Left lung (tissue), 10 donors: ENCODE measurements around the gene RAB26. TPM values are rescaled to one million over a fixed set of nuclear protein-coding genes. Genes with fewer than 3 reads are reported as not detected.
"Not testable (repeated sequence)": the region's sequence is repeated elsewhere in the genome, so short reads cannot be mapped to it uniquely, and the experiment has no call there.

Experiments used
- ATAC-seq: fragments of 200-7000 bp; cut with Tn5 transposase; one replicate; pipeline ENCODE4 v1.9.1; 2020; ENCODE audit warnings: moderate library complexity
- DNase-seq, 4 donors: peaks; one replicate each; pipeline ENCODE4 v3.0.0-alpha.2; 2013 to 2020
- H3K27ac ChIP-seq, 2 donors: fragments of 200-600 bp; sonication (generic) in 1 of 2; one replicate each; pipeline versions ENCODE4 v1.5.0 to v1.8.0; 2020 to 2021
- H3K27me3 ChIP-seq, 2 donors: fragments of 200-600 bp; sonication (generic) in 1 of 2; one replicate each; pipeline versions ENCODE4 v1.5.0 to v1.8.0; 2020 to 2021
- H3K36me3 ChIP-seq, 2 donors: fragments of 200-600 bp; sonication (generic) in 1 of 2; one replicate each; pipeline versions ENCODE4 v1.5.0 to v1.8.0; 2020 to 2021
- H3K4me1 ChIP-seq, 2 donors: fragments of 200-600 bp; one replicate each; pipeline ENCODE4 v1.8.0; 2021
- H3K4me3 ChIP-seq, 2 donors: fragments of 200-600 bp; sonication (generic) in 1 of 2; one replicate each; pipeline versions ENCODE4 v1.5.0 to v1.8.0; 2020 to 2021; ENCODE audit warnings: mild to moderate bottlenecking in 1 of 2
- H3K9me3 ChIP-seq, 2 donors: fragments of 200-600 bp; sonication (generic) in 1 of 2; one replicate each; pipeline versions ENCODE4 v1.5.0 to v1.8.0; 2020 to 2021
- intact Hi-C, 2 donors: fragments of 100-400 bp; cut with DNase I; formaldehyde crosslinking; loops; one replicate each; pipeline versions ENCODE4 v1.11.2 to v1.14.2; 2022
- polyA plus RNA-seq, 6 donors: library from polyadenylated mRNA; unstranded; fragments of 120-200 nt; gene quantifications; one replicate each; pipeline ENCODE4 v1.2.1, GENCODE V29; 2013; ENCODE audit not compliant: insufficient read length in 6 of 6
- total RNA-seq, 2 donors: library from RNA; stranded (reverse); fragmentation: NEBNext Ultra II Directional; extraction: Animal tissue kit (Norgen Biotek cat#: 25700); gene quantifications; one replicate each; pipeline ENCODE4 v1.2.1, GENCODE V29; 2021
- donor health status: DM: no; HTN: yes; CAD: no.
- donor health status: DM: no; HTN: no; CAD: no.

The RAB26 gene
- total and polyA plus RNA-seq, 8 donors, result 0.73 to 1.9 (median 1.4) TPM

DNA sequence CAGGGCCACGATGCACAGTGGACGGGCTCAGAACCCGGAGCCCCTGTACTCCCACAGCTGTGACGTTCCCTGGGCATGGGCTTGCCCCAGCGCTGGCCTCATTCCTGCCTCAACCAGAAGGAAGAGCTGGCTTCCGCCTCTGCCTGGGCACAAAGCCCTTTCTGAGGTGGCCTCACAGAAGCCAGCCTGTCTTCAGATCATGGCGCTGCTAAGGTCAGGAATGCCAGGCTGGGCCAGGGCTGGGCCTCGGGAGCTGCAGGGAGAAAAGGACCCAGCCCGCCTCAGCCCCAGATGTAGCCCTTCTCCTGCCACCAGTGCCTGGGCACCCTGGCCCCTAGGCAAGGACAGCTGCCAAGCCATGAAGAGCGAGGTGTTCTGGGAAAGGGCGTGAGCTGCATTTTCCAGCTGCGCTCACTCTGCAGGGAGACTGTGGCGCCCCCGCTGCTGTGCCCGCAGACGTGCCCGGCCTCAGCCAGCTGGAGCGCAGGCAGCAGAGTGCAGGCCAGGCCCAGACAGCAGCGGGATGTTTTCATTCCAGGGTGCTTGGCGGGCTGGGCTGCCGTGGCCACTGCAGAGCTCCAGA lies 22.2 kb upstream of the RAB26 start:
- H3K9me3 ChIP-seq, intact Hi-C loops, ATAC-seq, DNase-seq, H3K36me3 ChIP-seq, H3K4me3 ChIP-seq: not testable (repeated sequence)
- peaks cover 0 to 10% of the 10 kb centered on the region in 2 donors for H3K27me3 ChIP-seq
- H3K27ac ChIP-seq, result peak overlapping the region; percentile 53 to 82
- H3K4me1 ChIP-seq, result peaks cover 24 to 44% of the 10 kb centered on the region in 2 donors

GRCh38 chr16:2126928-2127556 lies 21.4 kb upstream of the RAB26 start:
- H3K36me3 ChIP-seq, H3K4me3 ChIP-seq, H3K9me3 ChIP-seq, DNase-seq, ATAC-seq, intact Hi-C loops: not testable (repeated sequence)
- H3K4me1 ChIP-seq, result peaks cover 24 to 44% of the 10 kb centered on the region in 2 donors
- peak overlapping the region; percentile 53 to 82 for H3K27ac ChIP-seq
- H3K27me3 ChIP-seq, result peaks cover 0 to 10% of the 10 kb centered on the region in 2 donors

GRCh38 chr16:2127630-2128280 lies 20.7 kb upstream of the RAB26 start:
- Histone ChIP-seq H3K27me3 (peaks cover 0 to 10% of the 10 kb centered on the region in 2 donors), H3K27ac (peak overlapping the region; percentile 53 to 82), H3K4me1 (peaks cover 24 to 44% of the 10 kb centered on the region in 2 donors)
- H3K36me3 ChIP-seq, intact Hi-C loops, H3K4me3 ChIP-seq, H3K9me3 ChIP-seq: not testable (repeated sequence)
- peak in 1 of 4 donors; percentile 53 for DNase-seq
- peak; percentile 15 for ATAC-seq

- Histone ChIP-seq H3K27me3 (peaks cover 0 to 10% of the 10 kb centered on the region in 2 donors), H3K4me1 (peaks cover 24 to 44% of the 10 kb centered on the region in 2 donors)
- H3K27ac ChIP-seq, ATAC-seq, DNase-seq, intact Hi-C loops, H3K9me3 ChIP-seq, H3K36me3 ChIP-seq, H3K4me3 ChIP-seq: not testable (repeated sequence)
Observed at GRCh38 chr16:2129251-2129650, 19.2 kb upstream of the RAB26 start.

DNA sequence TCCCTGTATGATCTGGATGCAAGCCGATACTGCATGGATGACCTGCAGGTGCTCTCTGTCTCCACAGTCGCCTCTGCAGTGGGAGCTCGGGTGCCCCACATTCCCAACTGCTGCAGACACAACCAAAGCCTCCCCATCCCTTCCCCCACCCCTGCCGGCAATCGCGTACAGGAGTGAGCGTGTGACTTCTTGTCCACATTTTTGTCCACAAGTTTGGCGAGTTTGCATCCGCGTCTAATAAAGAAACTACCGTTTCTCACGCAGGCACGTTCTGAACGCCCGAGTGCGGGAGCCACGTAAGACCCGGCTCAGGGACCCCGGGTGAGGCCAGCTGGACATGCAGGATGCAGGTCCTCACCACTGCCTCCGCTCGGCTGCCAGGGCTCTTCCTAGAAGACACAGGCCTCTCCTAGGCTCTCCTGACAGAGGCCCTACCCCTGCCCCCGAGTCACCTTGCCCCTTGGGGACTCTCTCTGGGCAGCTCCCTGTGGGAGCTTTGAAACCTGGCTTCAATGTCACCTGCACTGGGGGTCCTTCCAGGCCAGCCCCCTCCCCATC lies 18.5 kb upstream of the RAB26 start:
- ATAC-seq, intact Hi-C loops: not testable (repeated sequence)

GRCh38 chr16:2133797-2134196 lies 14.6 kb upstream of the RAB26 start:
- DNase-seq, H3K9me3 ChIP-seq, H3K27me3 ChIP-seq, H3K4me3 ChIP-seq, H3K36me3 ChIP-seq, H3K27ac ChIP-seq, ATAC-seq, intact Hi-C loops: not testable (repeated sequence)
- H3K4me1 ChIP-seq, result peaks cover 0 to 12% of the 10 kb centered on the region in 2 donors

More for the DNA sequence above, 18.5 kb upstream of the RAB26 start:
- not testable (repeated sequence) for H3K27ac ChIP-seq, DNase-seq, H3K9me3 ChIP-seq, H3K27me3 ChIP-seq, H3K4me3 ChIP-seq, H3K36me3 ChIP-seq
- H3K4me1 ChIP-seq, result peaks cover 19 to 37% of the 10 kb centered on the region in 2 donors

GRCh38 chr16:2135071-2135470 lies 13.4 kb upstream of the RAB26 start:
- H3K9me3 ChIP-seq, ATAC-seq, H3K4me1 ChIP-seq, H3K36me3 ChIP-seq, intact Hi-C loops, H3K27me3 ChIP-seq, DNase-seq: not testable (repeated sequence)
- peak overlapping the region; percentile 36 to 50 for H3K4me3 ChIP-seq
- peak overlapping the region; percentile 44 to 45 for H3K27ac ChIP-seq

- H3K9me3 ChIP-seq, H3K27me3 ChIP-seq, H3K36me3 ChIP-seq, intact Hi-C loops: not testable (repeated sequence)
- DNase-seq, result peak; percentile 91 to 99 (median 98)
- Histone ChIP-seq H3K4me1 (peaks cover 0 to 17% of the 10 kb centered on the region in 2 donors), H3K27ac (peak within 1 kb of the TSS; percentile 53 to 70), H3K4me3 (peak within 1 kb of the TSS; percentile 36 to 50)
- peak; percentile 81 for ATAC-seq
Observed at GRCh38 chr16:2135770-2136490, 12.5 kb upstream of the RAB26 start, which contains the start of gene PKD1. Gene PKD1, minus strand, starts transcription at chr16:2135898. Its CDS starts 209 bp downstream, at chr16:2135689.
